Activated CD4-positive, alpha-beta memory T cell treated with anti-CD3 and anti-CD28 coated beads, Interleukin-2, amount 10 ng/mL, durations not matched to agents 7 days and 5 days (primary cell): ENCODE data around the gene DPYSL5. TPM values are rescaled to one million over a fixed set of nuclear protein-coding genes. Genes with fewer than 3 reads are reported as not detected.
"Not testable (repeated sequence)": the region's sequence is repeated elsewhere in the genome, so short reads cannot be mapped to it uniquely, and the experiment has no call there.

Experiments
- CTCF ChIA-PET: fragments of 350-600 bp; sonication (Branson Sonifier 250); formaldehyde crosslinking; loops from one replicate; lab custom pipeline; 2021; ENCODE audit warnings: antibody characterized with exemption, inconsistent platforms; lab: Charles Lee
- POLR2A ChIA-PET: fragments of 350-600 bp; sonication (Branson Sonifier 250); formaldehyde crosslinking; loops from one replicate; lab custom pipeline; 2021; ENCODE audit warnings: antibody characterized with exemption; lab: Charles Lee
- DNase-seq: peaks from one replicate; pipeline ENCODE4 v3.0.0-alpha.2; 2020
- H3K27ac Mint-ChIP-seq: one replicate; pipeline ENCODE4 v1.8.0; 2021; ENCODE audit warnings: mild to moderate bottlenecking, mixed read lengths
- H3K27me3 Mint-ChIP-seq: one replicate; pipeline ENCODE4 v1.8.0; 2021; ENCODE audit warnings: mixed read lengths
- H3K36me3 Mint-ChIP-seq: one replicate; pipeline ENCODE4 v1.8.0; 2021; ENCODE audit warnings: low read depth, mixed read lengths
- H3K4me1 Mint-ChIP-seq: one replicate; pipeline ENCODE4 v1.8.0; 2021; ENCODE audit warnings: mixed read lengths
- H3K4me3 Mint-ChIP-seq: one replicate; pipeline ENCODE4 v1.8.0; 2021; ENCODE audit warnings: mild to moderate bottlenecking, mixed read lengths
- H3K9me3 Mint-ChIP-seq: one replicate; pipeline ENCODE4 v1.8.0; 2021; ENCODE audit warnings: mixed read lengths
- total RNA-seq, 2 experiments: library from RNA; stranded (reverse); gene quantifications; one replicate each; pipeline ENCODE4 v1.2.3, GENCODE V29; 2021

DPYSL5 gene
- not detected for total RNA-seq

DNA sequence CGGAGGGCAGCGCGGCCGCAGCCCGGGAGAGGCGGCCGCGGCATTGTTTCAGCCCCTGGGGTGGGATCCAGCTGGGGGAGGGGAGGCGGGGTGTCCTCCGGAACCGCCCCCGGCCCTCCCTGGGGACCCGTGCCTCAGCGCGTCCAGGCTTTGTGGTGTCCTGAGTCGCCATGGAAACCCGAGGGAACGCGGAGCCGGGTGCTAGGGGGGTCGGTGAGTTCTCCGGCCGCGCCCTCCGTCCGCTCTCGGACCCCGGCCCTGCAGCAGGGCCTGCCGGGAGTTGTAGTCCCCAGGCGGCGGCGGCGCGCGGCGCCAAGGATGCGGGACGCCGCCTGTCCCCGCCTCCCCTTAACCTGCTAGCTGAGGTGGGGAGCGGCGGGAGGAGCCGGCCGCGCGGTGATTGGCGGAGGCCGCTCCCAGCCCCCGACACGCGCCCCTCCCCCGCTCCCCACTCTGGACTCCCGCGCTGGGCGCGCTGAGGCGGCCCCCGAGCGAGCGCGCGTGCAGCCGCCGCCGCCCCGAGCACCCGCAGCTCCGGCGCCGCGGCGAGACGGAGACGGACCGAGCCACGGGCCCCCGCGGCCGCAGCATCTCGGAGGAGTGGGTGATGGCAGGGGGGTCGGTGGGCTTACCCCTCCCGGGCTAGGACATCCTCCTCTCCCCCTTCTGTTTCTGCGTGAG is at the start of gene DPYSL5:
DPYSL5 (plus strand) TSS at position 478 of the 681 bp plus-strand sequence. CDS start 50,368 bp downstream, outside the sequence.
- H3K9me3 Mint-ChIP-seq, result no peaks in the 10 kb centered on the region
- H3K4me1 Mint-ChIP-seq, result peaks cover 7% of the 10 kb centered on the region
- H3K4me3 Mint-ChIP-seq, result peak within 1 kb of the TSS; percentile 7
- ChIA-PET CTCF (interaction anchor here (1.7 to 4.0 kb wide), 4 partner anchors 23 to 96 kb away, joined by 4 to 50 read pairs (median 21); no protein-coding TSS in a partner anchor), POLR2A (interaction anchor here (1.3 kb wide), 1 partner anchor 11 kb away, joined by 4 read pairs; no protein-coding TSS in a partner anchor)
- peaks cover 64% of the 10 kb centered on the region for H3K27me3 Mint-ChIP-seq
- DNase-seq, result no peak
- no peak within 1 kb of the TSS for H3K27ac Mint-ChIP-seq
- no peaks in the 10 kb centered on the region for H3K36me3 Mint-ChIP-seq

GRCh38 chr2:26801328-26801727 is 46.6 kb upstream of the DPYSL5 start:
- Mint-ChIP-seq H3K9me3 (no peaks in the 10 kb centered on the region), H3K27me3 (no peaks in the 10 kb centered on the region), H3K36me3 (peaks cover 32% of the 10 kb centered on the region), H3K4me1 (no peaks in the 10 kb centered on the region), H3K27ac (no peak overlapping the region), H3K4me3 (no peak overlapping the region)
- no peak for DNase-seq
- POLR2A ChIA-PET, result no interaction called here
- CTCF ChIA-PET, result no interaction called here

GRCh38 chr2:26801796-26802195 is 46.1 kb upstream of the DPYSL5 start:
- peaks cover 27% of the 10 kb centered on the region for H3K36me3 Mint-ChIP-seq
- POLR2A ChIA-PET, result no interaction called here
- CTCF ChIA-PET, result no interaction called here
- H3K9me3 Mint-ChIP-seq, result no peaks in the 10 kb centered on the region
- H3K27me3 Mint-ChIP-seq, result no peaks in the 10 kb centered on the region
- no peak overlapping the region for H3K4me3 Mint-ChIP-seq
- H3K4me1 Mint-ChIP-seq, result no peaks in the 10 kb centered on the region
- H3K27ac Mint-ChIP-seq, result no peak overlapping the region
- DNase-seq, result no peak

DNA sequence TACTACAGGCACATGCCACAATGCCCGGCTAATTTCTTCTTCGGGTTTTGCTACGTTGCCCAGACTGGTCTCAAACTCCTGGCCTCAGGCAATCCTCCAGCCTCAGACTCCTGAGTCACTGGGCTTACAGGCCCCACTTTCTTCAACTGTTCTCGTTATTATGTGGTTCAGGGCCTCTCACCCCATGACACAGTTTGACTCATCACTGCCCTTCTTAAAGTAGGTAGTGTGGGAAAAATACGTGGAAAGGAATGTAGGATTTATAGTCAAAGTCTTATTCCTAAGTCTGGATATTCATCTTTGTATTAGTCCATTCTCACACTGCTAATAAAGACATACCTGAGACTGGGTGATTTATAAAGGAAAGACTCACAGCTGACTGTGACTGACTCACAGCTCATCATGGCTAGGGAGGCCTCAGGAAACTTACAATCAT is 42.7 kb upstream of the DPYSL5 start:
- Mint-ChIP-seq H3K27me3 (peaks cover 2% of the 10 kb centered on the region), H3K27ac (no peak overlapping the region), H3K9me3 (no peaks in the 10 kb centered on the region), H3K36me3 (peaks cover 10% of the 10 kb centered on the region), H3K4me3 (no peak overlapping the region), H3K4me1 (peaks cover 7% of the 10 kb centered on the region)
- POLR2A ChIA-PET, result no interaction called here
- CTCF ChIA-PET, result no interaction called here
- no peak for DNase-seq

GRCh38 chr2:26807788-26808460 is 40.0 kb upstream of the DPYSL5 start:
- no peak for DNase-seq
- Mint-ChIP-seq H3K9me3 (no peaks in the 10 kb centered on the region), H3K4me1 (peaks cover 8% of the 10 kb centered on the region), H3K4me3 (no peak overlapping the region), H3K27me3 (peaks cover 6% of the 10 kb centered on the region), H3K27ac (no peak overlapping the region), H3K36me3 (no peaks in the 10 kb centered on the region)
- POLR2A ChIA-PET, result no interaction called here
- CTCF ChIA-PET, result no interaction called here

DNA sequence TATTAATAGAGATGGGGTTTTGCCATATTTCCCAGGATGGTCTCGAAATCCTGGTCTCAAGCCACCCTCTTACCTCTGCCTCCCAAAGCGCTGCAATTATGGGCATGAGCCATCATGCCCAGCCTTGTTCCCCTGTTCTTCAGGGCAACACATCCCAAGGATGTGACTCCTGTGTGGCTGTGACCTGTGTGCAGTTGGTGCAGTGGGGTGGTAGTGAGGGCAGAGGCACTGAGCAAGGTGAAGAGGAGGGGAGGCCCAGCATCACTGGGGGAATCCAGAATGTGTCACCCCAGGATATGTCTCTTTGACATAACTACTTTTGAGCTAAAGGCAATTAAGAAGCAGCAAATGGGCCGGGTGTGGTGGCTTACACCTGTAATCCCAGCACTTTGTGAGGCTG is 38.7 kb upstream of the DPYSL5 start:
- no peaks in the 10 kb centered on the region for H3K36me3 Mint-ChIP-seq
- no peak overlapping the region for H3K4me3 Mint-ChIP-seq
- H3K4me1 Mint-ChIP-seq, result peaks cover 8% of the 10 kb centered on the region
- POLR2A ChIA-PET, result interaction anchor here (1.0 kb wide), 1 partner anchor 23 kb away, joined by 4 read pairs; no protein-coding TSS in a partner anchor
- CTCF ChIA-PET, result no interaction called here
- peaks cover 6% of the 10 kb centered on the region for H3K27me3 Mint-ChIP-seq
- H3K9me3 Mint-ChIP-seq, result no peaks in the 10 kb centered on the region
- H3K27ac Mint-ChIP-seq, result no peak overlapping the region
- DNase-seq, result no peak

- H3K4me1 Mint-ChIP-seq, result peaks cover 8% of the 10 kb centered on the region
- no peaks in the 10 kb centered on the region for H3K36me3 Mint-ChIP-seq
- ChIA-PET CTCF (no interaction called here), POLR2A (interaction anchor here (1.0 kb wide), 1 partner anchor 23 kb away, joined by 4 read pairs; no protein-coding TSS in a partner anchor)
- no peak overlapping the region for H3K27ac Mint-ChIP-seq
- H3K9me3 Mint-ChIP-seq, result no peaks in the 10 kb centered on the region
- H3K27me3 Mint-ChIP-seq, result peaks cover 6% of the 10 kb centered on the region
- no peak overlapping the region for H3K4me3 Mint-ChIP-seq
- no peak for DNase-seq
Observed at GRCh38 chr2:26809876-26810577, 37.9 kb upstream of the DPYSL5 start.

DNA sequence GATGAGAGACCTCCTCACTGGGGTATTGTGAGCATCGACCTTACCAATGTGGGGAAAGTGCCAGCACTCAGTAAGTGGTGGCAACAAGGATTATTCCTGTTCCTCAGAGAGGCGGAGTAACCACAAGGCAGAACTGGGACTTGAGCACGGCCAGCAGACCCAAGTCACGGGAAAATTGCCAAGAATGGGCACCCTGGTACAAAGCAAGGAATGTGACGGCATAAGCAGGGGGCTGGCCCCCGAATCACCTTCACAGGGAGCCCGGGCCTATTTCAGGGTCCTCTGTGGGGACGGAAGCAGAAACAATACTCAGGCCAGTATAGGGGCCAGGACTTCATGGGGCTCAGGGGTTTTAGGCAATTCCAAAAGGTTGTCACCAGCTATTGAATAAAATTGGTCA is 36.7 kb upstream of the DPYSL5 start:
- CTCF ChIA-PET, result no interaction called here
- Mint-ChIP-seq H3K4me1 (peaks cover 8% of the 10 kb centered on the region), H3K36me3 (no peaks in the 10 kb centered on the region)

GRCh38 chr2:26811791-26812694 is 35.9 kb upstream of the DPYSL5 start:
- H3K4me3 Mint-ChIP-seq, result no peak overlapping the region
- H3K36me3 Mint-ChIP-seq, result no peaks in the 10 kb centered on the region
- POLR2A ChIA-PET, result no interaction called here
- no peak for DNase-seq
- no peak overlapping the region for H3K27ac Mint-ChIP-seq
- CTCF ChIA-PET, result no interaction called here
- peaks cover 8% of the 10 kb centered on the region for H3K4me1 Mint-ChIP-seq
- peaks cover 10% of the 10 kb centered on the region for H3K27me3 Mint-ChIP-seq
- H3K9me3 Mint-ChIP-seq, result no peaks in the 10 kb centered on the region

More for the DNA sequence above, 36.7 kb upstream of the DPYSL5 start:
- DNase-seq, result no peak
- POLR2A ChIA-PET, result no interaction called here
- H3K27ac Mint-ChIP-seq, result no peak overlapping the region
- no peaks in the 10 kb centered on the region for H3K9me3 Mint-ChIP-seq
- H3K27me3 Mint-ChIP-seq, result peaks cover 9% of the 10 kb centered on the region
- H3K4me3 Mint-ChIP-seq, result no peak overlapping the region

DNA sequence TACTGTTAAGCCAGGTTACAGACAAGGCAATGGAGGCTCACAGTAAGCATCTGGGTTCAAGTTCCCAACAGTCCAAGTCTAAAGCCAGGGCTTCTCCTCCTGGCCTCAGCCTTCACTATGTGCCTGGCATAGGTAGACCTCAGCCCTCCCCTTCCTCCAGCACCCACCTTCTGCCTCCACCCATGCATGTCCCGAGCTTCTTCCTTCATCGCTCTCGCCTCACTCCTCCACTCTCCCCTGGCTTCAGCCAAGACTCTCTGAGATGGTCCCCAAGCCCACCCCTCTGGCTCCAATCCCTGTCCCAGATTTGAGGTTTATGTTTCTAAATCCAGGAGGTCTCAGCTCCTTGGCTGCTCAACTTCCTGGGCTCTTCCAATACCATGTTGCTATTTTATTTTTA is 35.2 kb upstream of the DPYSL5 start:
- H3K9me3 Mint-ChIP-seq, result no peaks in the 10 kb centered on the region
- H3K36me3 Mint-ChIP-seq, result no peaks in the 10 kb centered on the region
- no peak overlapping the region for H3K27ac Mint-ChIP-seq
- no peak overlapping the region for H3K4me3 Mint-ChIP-seq
- H3K4me1 Mint-ChIP-seq, result peaks cover 8% of the 10 kb centered on the region
- ChIA-PET POLR2A (no interaction called here), CTCF (interaction anchor here (1.2 kb wide), 1 partner anchor 34 kb away, joined by 3 read pairs; no protein-coding TSS in a partner anchor)
- no peak for DNase-seq
- peaks cover 12% of the 10 kb centered on the region for H3K27me3 Mint-ChIP-seq

DNA sequence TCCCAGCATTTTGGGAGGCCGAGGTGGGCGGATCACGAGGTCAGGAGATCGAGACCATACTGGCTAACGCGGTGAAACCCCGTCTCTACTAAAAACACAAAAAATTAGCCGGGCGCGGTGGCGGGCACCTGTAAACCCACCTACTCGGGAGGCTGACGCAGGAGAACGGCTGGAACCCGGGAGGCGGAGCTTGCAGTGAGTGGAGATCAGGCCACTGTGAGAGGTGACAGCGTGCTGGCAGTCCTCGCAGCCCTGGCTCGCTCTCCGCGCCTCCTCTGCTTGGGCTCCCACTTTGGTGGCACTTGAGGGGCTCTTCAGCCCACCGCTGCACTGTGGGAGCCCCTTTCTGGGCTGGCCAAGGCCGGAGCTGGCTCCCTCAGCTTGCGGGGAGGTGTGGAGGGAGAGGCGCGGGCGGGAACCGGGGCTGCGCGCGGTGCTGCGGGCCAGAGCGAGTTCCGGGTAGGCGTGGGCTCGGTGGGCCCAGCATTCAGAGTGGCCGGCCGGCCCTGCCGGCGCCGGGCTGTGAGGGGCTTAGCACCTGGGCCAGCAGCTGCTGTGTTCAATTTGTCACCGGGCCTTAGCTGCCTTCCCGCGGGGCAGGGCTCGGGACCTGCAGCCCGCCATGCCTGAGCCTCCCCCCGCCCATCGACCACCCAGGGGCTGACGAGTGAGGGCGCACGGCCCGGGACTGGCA is 33.7 kb upstream of the DPYSL5 start:
- H3K9me3 Mint-ChIP-seq, DNase-seq, H3K4me3 Mint-ChIP-seq, H3K36me3 Mint-ChIP-seq, CTCF ChIA-PET, H3K27ac Mint-ChIP-seq, POLR2A ChIA-PET, H3K4me1 Mint-ChIP-seq: not testable (repeated sequence)
- peaks cover 18% of the 10 kb centered on the region for H3K27me3 Mint-ChIP-seq

- POLR2A ChIA-PET, result no interaction called here
- no peaks in the 10 kb centered on the region for H3K36me3 Mint-ChIP-seq
- no peak for DNase-seq
- peaks cover 22% of the 10 kb centered on the region for H3K27me3 Mint-ChIP-seq
- H3K4me3 Mint-ChIP-seq, result no peak overlapping the region
- no peaks in the 10 kb centered on the region for H3K9me3 Mint-ChIP-seq
- no peaks in the 10 kb centered on the region for H3K4me1 Mint-ChIP-seq
- CTCF ChIA-PET, result no interaction called here
- H3K27ac Mint-ChIP-seq, result no peak overlapping the region
Observed at GRCh38 chr2:26816893-26817292, 31.0 kb upstream of the DPYSL5 start.
